Stimulated activated CD4-positive, alpha-beta T cell treated with anti-CD3 and anti-CD28 coated beads, Interleukin-2, amount 100 ng/mL, for 48 hours (primary cell): ENCODE data around the gene CFP.
A peak's percentile ranks its signal among the peaks of the same experiment; 100 is the strongest.
"Not testable (repeated sequence)": the region's sequence is repeated elsewhere in the genome, so short reads cannot be mapped to it uniquely, and the experiment has no call there.

Experiments used
- DNase-seq, 2 donors: peaks; one replicate each; pipeline ENCODE4 v3.0.0-alpha.2; 2020

Gene CFP

DNA sequence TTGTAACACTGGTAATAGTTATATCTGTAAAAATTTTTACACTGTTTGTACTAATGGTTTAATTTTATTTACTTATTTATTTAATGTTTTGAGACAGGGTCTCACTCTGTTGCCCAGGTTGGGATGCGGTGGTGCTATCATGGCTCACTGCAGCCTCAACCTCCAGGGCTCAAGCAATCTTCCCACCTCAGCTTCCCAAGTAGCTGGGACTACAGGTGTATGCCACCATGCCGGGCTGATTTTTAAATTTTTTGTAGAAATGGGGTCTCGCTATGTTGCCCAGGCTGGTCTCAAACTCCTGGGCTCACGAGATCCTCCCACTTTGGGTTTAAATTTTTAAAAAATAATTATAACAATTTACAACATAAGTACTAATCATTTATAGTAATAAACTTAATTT, 26.6 kb downstream of the CFP start:
- not testable (repeated sequence) for DNase-seq

DNA sequence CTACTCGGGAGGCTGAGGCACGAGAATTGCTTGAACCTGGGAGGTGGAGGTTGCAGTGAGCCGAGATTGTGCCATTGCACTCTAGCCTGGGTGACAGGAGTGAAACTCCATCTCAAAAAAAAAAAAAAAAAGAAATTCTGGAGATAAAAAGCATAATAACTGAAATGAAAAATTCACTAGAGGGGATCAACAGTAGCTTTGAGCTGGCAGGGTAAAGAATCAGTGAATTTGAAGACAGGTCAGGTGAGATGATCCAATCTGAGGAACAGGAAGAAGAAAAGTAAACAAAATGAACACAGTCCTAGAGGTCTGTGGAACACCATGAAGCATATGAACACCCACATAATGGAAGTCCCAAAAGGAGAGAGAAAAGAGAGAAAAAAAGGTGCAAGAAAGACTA, 32.5 kb downstream of the CFP start:
- DNase-seq, result no peak

DNA sequence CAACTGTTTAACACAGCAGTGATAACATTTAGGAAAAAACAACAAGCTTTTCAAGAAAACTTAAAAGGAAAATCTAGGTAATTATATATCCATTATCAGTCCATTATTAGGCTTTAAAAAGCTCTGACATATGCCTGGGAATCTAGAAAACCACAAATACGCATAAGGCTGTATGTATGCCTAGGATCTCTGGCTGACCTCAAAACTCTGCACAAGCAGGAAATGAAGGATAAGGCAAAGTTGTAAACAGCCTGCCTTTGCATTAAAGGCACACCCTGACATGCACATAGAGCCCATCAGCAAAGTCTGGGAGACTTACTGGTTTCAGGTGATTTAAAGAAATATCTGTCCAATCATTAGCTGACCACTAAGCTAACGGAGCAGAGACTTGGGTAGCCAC, 33.5 kb downstream of the CFP start:
- DNase-seq, result no peak

DNA sequence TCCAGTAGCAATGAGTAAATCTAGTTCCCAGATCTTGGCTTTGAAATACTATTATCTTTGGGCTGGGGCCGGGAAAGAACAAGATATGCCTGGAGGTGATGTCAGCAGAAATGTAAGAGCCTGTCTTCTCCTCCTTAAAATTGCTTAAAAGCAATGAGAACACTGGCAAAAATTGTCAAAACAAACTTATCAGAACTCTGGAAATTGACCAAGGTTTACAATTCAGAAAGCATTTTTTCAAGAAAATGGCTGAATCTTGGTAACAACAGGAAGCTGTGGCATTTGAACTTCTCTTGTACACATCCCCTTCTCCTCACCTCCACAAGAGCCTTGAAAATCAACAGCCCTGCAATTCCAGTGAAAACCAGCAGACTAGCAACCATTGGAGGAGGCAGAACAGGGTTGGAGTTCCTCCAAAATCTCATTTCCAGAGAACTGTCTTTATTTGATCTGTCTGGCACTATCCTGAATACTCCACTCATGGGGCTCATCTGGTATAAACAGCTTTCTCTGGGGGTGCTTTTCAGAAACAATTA, 33.9 kb downstream of the CFP start:
- DNase-seq, result no peak

DNA sequence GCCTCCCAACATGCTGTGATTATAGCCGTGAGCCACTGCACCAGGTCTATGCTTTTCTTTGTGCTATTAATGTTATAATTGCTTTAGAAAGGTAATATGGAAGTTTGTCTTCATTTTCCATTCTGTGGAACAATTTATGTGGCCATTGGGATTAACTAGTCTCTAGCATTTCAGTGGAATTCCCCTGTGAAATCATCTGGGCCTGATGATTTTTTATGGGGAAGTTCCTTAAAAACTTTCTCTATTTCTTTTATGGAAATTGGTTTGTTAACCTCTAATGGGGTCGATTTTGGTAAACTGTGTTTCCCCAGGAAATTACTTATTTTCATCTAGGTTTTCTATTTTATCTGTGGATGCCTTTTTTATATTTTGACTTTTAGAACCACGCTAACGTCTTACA, 36.2 kb downstream of the CFP start:
- DNase-seq, result no peak

DNA sequence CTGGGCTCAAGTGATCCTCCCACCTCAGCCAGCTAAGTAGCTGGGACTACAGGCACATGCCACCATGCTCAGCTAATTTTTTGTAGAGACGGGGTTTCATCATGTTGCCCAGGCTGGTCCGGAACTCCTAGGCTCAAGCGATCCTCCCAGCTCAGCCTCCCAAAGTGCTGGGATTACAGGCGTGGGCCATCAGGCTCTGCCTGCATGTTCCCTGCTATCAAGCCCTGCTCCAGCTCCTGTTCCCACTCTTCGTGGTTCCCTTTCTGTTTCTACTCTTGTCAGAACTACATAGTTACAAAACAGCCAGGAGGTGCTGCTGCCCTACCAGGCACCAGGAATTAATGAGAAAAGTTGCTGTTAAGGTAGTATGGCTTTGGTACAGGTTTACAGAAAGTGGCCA, 38.7 kb downstream of the CFP start:
- DNase-seq, result no peak

DNA sequence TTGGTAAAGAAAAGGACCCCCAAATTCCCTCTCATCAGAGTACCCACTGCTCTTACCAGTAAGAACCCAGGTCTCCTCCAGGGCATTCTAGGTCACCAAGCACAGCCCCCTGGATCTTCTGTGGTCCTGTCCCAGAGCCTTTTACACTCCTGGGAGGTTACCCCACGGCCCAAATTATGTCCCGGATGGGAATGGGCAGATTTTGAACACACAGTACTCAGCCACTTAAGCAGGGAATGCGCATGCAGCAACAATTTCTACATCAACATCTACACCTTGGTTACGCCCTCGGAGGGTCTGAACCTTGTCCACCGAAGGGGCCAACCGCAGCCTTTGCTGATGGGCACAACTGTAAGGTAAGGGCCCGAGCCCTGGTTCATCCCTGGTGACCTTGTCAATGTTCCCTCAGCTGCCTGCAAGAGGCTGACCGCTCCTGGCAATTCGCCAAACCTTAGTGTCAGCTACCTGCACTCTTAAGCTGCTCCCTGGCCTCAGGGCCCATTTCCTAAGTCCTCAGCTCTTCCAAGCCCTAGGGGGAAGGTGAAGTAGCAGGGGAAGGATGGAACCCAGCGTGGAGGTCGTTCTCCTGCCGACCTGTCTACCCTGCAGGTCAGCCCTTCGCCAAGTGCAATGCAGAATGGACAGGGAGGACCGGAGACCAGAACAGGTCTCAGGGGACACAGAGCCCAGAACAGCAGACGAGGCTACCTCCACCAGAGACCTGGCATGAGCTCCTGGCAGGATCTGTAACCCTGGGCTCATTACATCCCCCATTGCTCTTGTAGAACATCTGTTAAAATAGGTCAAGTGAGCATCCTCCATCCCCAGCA, 41.6 kb downstream of the CFP start:
- DNase-seq, result no peak

DNA sequence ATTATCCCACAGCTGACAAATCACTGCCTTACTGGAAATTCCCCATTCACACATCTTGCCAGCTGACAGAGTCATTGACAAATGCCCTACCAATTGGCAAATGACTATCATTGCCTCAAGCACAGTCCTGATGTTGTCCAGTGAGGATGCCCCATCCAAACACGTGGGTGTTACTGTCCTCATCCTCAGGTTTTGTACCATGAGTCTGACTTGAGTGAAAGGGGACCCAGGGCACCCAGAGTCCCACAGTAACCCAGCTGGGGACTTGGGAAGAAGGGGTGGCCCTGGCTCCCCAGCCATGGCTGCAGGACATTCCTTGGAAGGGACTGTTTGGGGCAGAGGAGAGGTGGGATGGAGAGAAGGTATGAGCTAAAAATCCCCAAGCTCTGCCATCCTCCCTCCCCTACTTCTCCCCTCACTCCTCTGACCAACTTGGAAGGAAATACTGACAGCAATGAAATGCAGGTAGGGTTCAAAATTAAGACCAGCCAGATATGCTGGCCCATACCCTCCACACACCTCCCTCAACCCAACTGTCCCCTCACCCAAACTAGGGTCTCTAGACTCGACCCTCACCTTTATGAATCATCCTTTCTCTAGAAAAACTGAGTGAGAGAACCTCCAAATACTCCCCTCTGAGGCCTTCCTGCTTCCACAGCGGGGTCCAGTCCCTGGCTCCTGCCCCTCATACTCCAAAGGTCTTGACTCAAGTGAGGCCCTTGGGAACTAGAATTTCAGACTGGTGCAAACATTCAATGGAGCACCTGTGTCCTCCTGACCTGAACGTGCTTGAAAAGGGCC, 42.4 kb downstream of the CFP start:
- no peak for DNase-seq

DNA sequence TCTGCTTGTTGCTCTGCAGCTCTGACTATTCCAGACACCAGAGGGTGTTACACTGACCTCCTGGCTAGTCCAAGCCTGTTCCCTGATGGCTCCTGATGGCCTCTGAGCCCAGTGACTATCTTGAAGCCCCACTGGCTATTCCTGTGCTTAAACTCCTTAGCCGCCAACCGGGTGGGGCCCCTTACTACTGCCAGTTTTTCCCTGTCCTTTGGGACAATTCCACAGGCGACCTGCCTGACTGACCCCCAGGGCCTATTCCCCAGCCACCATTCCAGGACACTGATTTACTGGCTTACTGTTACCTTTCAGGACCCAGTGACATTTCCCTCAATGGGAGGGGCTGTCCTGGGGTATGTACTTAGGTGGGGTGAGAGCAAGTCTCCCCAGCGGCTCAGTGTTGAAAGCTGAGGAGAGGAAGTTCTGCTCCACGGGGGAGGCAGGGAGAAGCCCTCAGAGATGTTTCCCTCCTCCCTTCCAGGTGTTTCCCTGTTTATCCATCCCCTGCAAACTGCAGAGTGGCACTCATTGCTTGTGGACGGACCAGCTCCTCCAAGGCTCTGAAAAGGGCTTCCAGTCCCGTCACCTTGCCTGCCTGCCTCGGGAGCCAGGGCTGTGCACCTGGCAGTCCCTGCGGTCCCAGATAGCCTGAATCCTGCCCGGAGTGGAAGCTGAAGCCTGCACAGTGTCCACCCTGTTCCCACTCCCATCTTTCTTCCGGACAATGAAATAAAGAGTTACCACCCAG, 43.5 kb downstream of the CFP start:
- DNase-seq, result no peak

DNA sequence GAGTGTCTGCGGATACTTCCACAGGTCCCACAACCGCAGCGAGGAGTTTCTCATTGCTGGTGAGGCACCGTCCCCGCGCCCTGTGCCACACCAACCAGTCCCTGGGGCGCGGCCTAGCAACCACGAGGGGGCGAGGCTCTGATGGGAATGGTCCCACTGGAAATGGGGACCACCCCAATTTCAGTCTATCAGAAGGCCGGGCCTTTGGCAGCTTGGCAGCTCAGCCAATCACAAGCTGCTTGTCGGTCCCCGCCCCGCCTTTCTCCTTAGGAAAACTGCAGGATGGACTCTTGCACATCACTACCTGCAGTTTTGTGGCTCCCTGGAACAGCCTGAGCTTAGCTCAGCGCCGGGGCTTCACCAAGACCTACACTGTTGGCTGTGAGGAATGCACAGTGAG, 44.5 kb downstream of the CFP start:
- DNase-seq, result no peak

DNA sequence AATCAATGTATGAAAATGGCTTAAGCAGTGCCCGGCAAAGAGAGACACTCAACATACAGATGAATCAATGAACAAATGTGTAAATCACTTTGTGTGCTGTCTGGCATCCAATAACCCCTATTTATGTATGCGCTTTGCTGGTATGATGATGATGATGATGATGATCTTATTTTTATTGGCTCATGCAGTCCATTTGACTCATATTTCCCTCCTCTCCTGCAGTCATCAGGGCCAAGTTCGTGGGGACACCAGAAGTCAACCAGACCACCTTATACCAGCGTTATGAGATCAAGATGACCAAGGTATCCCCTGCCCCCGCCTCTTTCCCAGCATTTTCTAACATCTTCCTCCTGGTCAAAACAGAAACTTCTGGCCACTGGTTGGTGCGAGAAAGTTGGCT, 45.0 kb downstream of the CFP start:
- DNase-seq, result no peak

DNA sequence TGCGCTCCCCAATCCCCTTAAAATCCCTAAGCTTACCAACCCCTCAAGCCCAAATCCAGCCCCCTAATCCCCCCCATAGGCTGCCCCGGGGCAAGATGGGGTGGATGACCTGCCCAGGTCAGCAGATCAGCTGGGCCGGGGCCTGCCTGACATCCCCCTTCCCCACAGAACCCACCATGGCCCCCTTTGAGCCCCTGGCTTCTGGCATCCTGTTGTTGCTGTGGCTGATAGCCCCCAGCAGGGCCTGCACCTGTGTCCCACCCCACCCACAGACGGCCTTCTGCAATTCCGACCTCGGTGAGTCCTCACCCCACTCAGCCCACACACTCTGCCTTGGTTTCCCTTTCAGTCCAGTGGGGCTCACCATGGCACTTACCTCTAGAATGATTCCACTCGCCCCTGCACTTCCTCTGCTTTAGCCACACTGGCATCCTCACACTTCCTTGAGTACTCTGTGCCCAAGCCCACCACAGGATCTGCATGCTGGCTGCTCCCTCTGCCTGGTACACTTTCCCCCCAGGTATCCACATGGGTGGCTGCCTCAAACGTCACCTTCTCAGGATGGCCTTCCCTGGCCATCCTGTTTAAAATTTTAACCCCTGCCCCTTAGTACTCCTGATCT, 46.4 kb downstream of the CFP start:
- DNase-seq, result no peak

DNA sequence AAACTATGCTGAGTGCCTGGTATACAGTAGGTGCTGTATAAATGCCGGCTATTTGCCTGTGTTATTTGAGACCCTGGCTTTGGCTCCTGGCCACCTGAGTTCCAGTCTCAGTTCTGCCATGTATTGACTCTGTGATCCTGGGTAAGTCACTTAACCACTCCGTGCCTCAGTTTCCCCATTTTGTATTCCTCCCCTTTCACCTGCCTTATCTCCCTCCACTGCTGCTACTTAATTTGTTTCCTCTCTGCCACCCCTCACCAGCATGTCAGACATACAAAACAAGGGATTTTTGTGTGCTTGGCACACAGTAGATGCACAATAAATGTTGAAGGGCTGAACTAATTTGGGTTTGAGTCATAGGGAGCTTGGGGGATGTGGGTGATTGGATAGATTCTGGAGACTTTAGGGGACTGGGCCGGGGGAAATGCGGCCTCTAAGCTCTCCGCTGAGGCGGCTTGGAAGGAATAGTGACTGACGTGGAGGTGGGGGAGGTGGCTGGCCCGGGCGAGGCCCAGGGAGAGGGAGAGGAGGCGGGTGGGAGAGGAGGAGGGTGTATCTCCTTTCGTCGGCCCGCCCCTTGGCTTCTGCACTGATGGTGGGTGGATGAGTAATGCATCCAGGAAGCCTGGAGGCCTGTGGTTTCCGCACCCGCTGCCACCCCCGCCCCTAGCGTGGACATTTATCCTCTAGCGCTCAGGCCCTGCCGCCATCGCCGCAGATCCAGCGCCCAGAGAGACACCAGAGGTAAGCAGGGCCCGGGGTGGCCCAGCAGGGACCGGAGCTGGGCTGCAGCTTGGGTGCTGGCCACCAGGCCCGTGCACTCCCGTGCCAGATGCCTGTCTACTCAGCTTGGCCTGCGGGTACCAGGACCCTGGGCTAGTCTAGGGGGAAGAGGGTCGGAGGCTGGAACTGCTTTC, 47.7 kb downstream of the CFP start, which contains the start of gene TIMP1:
Gene TIMP1, plus strand, starts transcription at position 706 of the 917 bp plus-strand sequence. CDS start 980 bp downstream, outside the sequence.
- peak; percentile 65 to 67 for DNase-seq

DNA sequence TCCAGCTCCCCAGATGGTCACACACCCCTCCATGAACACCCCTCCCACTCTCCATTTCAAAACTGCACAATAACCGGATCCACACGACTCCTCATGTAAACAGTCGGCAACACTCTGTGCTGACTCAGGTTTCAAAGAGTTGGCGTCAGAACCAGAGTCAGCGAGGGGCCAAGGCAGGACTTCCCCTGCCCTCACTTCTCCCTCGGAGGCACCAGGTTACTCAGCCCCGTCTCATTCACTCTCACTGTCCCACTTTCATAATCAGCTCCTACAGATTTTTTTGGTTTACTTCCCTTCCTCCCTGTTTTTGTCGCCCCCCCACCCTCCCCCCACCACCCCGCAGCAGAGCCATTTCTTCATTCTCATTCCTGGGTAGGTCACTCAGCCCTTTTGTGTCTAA, 50.2 kb downstream of the CFP start:
- DNase-seq, result peak in 1 of 2 donors; percentile 27

DNA sequence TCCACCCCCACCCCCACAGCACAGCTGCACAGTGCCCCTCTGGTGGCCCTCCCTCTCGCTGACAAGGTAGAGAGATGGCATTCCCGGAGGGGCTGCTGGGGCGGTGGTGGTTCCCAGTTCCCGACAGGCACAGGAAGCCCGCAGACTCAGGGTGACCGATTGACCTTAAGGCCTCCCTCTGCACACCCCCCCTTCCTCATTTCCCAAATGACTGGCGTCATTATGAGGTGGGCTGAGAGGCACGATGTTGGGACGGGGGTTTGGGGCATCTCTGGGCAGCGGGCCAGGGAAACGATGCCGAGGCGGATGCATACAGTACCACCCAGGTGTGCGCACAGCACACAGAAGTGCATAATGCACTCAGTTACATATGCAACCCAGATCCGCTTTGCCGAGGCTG, 51.0 kb downstream of the CFP start:
- DNase-seq, result no peak

DNA sequence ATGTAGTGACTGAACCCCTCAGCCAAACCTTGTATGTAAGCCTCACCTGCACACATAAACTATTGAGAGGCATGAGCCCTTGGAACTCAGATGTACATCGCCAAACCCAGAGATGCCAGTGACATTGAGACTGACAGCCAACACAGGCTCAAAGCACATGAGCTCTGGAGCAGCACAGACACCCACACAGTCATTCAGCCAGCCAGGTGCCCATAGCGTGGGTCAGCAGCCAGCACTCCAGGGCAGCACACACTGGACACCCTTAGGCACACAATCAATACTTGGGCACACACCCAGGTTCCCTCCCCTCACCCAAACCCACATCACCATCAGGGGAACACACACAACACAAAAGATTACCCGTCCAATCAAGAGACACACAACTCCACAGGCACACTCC, 51.8 kb downstream of the CFP start:
- DNase-seq, result no peak

DNA sequence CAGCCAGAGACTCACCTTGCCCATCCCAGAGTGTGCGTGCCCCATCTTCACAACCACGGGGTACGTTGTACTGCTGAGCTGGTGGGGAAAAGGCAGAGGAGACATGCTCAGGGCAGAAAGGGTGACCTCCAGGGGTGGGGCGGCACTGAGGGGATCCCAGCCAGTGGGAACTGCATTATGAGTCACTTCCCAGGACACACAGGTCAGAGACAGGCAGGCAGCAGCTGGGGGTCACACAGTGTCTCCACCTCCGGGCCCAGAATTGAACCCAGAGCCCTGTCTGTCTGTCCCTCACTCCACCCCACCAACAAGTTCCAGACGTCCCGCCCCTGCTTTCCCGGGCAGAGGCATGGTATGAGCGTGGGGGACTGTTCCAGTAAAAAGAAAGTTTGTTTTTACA, 52.3 kb downstream of the CFP start:
- DNase-seq, result no peak

DNA sequence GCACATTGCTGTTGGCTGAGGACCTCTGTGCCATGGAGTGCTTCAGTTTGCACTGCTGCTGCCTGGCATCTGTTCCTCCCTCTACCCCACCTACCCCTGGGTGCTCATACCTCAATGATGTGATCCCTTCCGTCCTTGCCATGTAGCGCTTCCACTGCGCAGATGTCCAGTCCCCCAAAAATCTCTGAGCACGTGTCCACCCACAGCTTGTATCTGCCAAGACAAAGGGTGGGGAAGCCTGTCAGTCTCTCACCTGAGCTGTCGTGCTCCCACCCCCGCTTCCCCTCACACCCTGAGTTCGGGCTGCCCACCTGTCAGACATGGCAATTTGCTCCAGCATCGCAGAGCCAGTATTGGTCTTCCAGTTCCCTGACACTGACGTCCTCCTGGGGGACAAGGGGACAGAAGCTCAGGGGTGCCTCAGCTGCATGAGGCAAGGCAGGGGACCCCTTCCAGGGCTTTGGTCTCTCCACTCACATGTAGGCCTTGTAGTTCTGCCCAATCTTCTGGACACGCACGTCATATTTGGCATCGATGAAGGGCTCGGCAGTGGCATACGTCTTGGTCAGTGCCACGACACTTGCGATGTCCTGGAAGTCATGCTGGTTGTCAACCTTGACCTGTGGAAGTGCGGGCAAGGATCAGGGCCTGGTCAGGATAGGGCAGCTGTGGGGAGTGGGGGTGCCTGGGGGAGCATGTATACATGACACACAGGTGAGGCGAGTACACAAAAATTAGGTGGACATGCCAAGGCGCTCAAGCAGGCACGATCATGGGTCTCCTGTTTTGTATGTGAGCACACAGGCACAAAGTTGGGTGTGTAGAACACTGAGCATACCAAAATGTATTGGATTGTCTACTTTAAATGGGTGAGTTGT, 53.5 kb downstream of the CFP start:
- DNase-seq, result no peak

DNA sequence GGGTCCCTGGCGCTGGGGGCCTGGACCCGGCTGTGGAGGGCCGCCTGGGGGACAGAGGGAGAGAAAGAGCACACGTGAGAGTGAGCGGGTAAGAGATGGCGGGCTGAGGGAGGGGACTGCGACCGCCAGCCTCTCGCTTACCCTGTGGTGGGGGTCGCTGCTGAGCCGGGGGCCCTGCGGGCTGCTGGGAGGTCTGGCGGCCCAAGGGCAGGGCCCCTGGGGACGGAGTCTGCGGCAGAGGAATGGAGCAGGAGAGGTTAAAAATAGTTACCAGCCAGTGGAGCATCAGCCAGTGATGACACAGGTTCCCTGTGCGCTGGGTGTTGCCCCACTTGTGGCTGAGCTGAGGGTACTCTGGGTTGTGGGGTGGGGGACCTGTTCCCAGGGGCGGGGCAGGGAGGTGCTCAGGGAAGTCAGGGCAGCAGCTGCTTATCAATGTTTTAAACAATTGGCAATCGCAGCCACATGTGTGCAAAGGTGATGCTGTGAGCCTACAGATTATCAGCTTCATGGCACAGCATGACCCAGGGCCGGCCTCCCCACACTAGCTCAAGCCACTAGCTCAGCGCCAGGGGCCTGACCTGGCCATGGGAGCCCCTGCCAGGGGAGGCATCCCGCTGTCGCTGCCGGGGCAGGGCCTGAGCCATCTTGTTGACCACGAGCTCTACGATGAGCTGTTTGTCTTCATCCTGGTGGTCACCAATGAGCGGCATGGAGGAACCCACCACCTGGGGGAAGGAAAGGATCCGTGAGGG, 55.0 kb downstream of the CFP start:
- DNase-seq, result no peak

DNA sequence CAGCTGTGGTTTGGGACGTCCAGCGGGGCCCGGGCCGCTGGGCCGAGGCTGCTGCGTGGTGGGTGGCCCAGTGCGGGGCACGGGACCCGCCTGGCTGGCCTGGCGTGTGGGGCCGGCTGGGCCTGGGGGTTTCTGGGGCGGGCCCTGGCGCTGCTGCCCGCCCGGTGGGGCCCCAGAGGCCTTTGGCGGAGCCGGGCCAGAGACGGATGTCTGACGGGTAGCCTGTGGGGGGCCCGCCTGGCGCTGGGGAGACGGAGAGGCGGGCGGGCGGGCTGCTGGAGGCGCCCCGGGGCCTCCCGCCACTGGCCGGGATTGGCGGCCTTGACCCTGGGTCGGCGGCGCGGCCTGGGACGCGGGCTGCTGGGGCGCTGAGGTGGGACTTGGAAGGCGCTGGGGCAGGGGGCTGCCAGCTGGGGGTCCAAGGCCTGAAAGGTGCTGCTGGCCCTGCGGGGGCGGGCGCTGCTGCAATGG, 55.6 kb downstream of the CFP start:
- no peak for DNase-seq
